IPS-NIHi7 (cell line): ENCODE results near the gene EIF2S3B.

ENCODE experiments used
- DNase-seq: peaks from one replicate; pipeline ENCODE4 v3.0.0; 2012; ENCODE audit warnings: mixed read lengths; ENCODE audit errors: extremely low spot score

Gene EIF2S3B

DNA sequence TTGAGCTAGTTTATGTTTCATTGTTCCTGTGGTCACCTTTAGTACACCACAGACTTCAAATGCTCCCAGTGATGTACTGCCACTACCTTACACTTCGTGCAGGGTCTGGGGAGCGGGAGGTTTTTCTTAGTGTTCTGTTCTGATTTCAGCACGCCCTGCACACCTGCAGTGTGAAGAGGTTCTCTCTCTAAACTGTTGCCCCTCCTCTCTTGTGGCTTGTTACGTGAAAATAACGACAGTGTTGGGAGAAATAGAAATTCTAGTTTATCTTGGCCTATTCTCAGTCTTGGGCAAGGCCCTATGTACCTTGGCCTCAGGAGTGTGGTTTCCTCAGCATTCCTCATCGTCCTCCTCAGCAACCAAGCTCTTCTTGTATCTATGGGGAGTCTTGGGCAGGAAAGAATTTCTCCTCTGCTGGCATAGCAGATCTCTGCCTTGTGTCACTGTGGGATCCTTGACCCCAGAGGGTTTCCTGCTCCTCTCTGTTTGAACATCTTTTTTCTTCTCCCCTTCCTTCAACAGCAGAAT lies 48.6 kb downstream of the EIF2S3B start:
- no peak for DNase-seq

DNA sequence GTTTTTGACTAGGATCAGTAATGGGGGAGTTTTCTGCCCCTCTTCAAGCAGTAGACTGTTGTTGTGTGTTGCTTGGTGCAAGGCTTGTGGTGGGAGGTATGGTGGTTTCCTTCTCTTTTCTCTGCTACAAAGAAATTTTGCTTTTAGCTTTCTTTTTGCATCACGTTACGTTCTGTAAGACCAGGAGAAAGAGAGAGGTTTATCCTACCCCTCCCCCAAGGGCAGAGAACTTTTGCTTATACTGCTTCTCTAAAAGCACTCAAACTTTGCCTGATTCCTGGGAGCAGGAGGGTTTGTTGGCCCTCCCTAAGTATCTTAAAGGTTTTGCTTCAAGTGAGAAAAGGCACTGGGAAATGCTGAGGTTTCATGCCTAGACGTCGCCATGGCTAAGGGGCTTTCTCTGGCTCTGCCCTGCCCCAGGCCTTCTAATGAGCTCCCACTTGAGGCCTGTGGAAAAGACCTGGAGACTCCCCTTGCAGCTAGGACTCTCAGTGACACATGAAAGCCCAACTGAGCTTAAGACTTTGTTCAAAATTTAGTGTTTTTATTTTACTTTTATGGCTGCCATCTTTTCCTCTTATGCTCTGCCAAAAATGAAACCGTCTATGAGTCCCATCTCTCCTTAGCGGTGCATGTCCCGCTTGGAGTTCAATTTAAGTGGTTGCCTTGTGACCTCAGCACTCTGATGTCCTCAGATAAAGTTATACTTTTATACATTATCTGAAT lies 49.2 kb downstream of the EIF2S3B start:
- no peak for DNase-seq

DNA sequence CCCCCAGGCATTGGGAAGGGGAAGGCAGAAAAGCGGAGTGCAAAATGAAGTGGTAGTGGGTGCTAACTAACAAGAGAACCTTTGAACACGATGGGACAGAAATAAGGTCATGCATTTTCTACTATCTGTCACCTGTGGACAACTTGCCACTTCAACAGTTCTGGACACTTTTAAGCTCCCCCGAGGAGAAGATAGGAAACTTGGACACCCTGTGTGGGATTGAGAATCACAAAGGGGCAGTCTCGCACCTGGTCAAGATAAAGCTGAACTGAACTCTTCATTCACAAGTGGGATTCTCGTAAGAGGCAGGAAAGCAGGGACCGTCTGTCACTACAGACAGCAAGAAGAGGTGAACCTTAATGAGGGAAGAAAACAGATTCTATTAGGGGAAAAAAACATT lies 51.6 kb downstream of the EIF2S3B start:
- no peak for DNase-seq

DNA sequence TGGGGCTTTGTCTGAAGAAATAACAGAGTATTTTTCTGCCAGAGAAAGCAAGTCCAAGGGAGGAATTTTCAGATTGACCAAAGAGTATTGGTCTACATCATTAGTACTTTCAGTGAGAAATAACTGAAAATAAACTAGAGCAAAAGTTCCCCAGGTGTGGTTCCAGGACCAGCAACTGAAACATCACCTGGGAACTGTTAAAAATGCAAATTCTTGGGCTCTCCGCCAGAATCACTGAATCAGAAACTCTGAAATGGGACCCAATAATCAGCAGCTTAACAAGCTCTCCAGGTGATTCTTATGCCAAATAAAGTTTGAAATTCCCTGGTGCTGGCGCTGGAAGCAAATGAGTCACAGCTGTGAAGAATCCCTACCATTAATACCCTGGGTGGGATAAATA lies 52.1 kb downstream of the EIF2S3B start:
- no peak for DNase-seq
